Measurements from ENCODE around the gene TPK1. TPM values are rescaled to one million over a fixed set of nuclear protein-coding genes. Genes with fewer than 3 reads are reported as not detected.

The TPK1 gene
- polyA plus RNA-seq, 1 of the 3 experiments (the other 2 are of a cell fraction) = 3.3 TPM

- ChIA-PET POLR2A (no interaction called here), CTCF (no interaction called here)
- WGBS (ENCODE audit: low lambda C conversion rate) = 4% methylated on average over 3 of the region's 3 CpGs
- Histone ChIP-seq H3K27ac (ENCODE audit: low read depth in 2 of 2, low read length in 1 of 2) (no peak overlapping the region), H3K4me2 (no peak overlapping the region), H3K36me3 (replicated peaks in 1 of 2; ENCODE audit: control insufficient read depth in 1 of 2, insufficient read depth in 2 of 2, low read length in 1 of 2) (no peaks in the 10 kb centered on the region), H3K9ac (no peak overlapping the region), H3K27me3 (ENCODE audit: insufficient read depth) (no peaks in the 10 kb centered on the region), H4K20me1 (ENCODE audit: insufficient read depth) (no peaks in the 10 kb centered on the region), H2AFZ (ENCODE audit: low read depth) (no peak overlapping the region), H3K4me3 (ENCODE audit: low read depth in 2 of 2, low read length in 1 of 2) (no peak overlapping the region), H3K9me2 (no peaks in the 10 kb centered on the region), H3K4me1 (ENCODE audit: control insufficient read depth in 1 of 2, insufficient read depth in 2 of 2, low read depth in 1 of 2, low read length in 1 of 2) (no peaks in the 10 kb centered on the region), H3K79me2 (ENCODE audit: insufficient read depth) (no peaks in the 10 kb centered on the region), H3F3A (replicated peaks; ENCODE audit: insufficient read depth) (no peaks in the 10 kb centered on the region), H3K9me3 (no peaks in the 10 kb centered on the region)
- TF ChIP-seq TEAD4 (IDR thresholded peaks at IDR 0.05; ENCODE audit: borderline replicate concordance, insufficient read depth) = no peak
- TF ChIP-seq MXI1 (IDR thresholded peaks at IDR 0.05; ENCODE audit: low read depth, low read length) = no peak
- TF ChIP-seq MAX (IDR thresholded peaks at IDR 0.05; ENCODE audit: low read depth) = no peak
- TF ChIP-seq SMC3 (IDR thresholded peaks at IDR 0.05; ENCODE audit: low read depth, low read length) = no peak
- no peak for TF ChIP-seq RFX5 (IDR thresholded peaks at IDR 0.05; ENCODE audit: low read length)
- no peak for TF ChIP-seq CTCF (IDR thresholded peaks at IDR 0.05)
- no peak for TF ChIP-seq ZBTB33 (IDR thresholded peaks at IDR 0.05; ENCODE audit: borderline replicate concordance, low read depth)
- TF ChIP-seq FOSL2 (IDR thresholded peaks at IDR 0.05; ENCODE audit: borderline replicate concordance, low read depth) = no peak
- TF ChIP-seq REST (IDR thresholded peaks at IDR 0.05; ENCODE audit: low read depth, low read length) = no peak
- no peak for TF ChIP-seq GABPA (IDR thresholded peaks at IDR 0.05; ENCODE audit: low read depth)
- TF ChIP-seq JUND (IDR thresholded peaks at IDR 0.05) = no peak
- TF ChIP-seq RXRA (IDR thresholded peaks at IDR 0.05; ENCODE audit: borderline replicate concordance, low read depth) = no peak
- no peak for TF ChIP-seq NFIC (IDR thresholded peaks at IDR 0.05; ENCODE audit: borderline replicate concordance)
- no peak for TF ChIP-seq EZH2phosphoT487 (IDR thresholded peaks at IDR 0.05; ENCODE audit: borderline replicate concordance, low read depth)
- no peak for TF ChIP-seq TCF12 (IDR thresholded peaks at IDR 0.05)
- TF ChIP-seq TAF1 (IDR thresholded peaks at IDR 0.05; ENCODE audit: borderline replicate concordance, low read depth, low read length) = no peak
- DNase-seq = no peak
Observed at GRCh38 chr7:144481833-144482232, 354.0 kb downstream of the TPK1 start.
